GM12865 (cell line): ENCODE data around the gene RAB38.

Source experiments
- DNase-seq: peaks from one replicate; pipeline ENCODE4 v3.0.0; 2010; ENCODE audit warnings: low read depth
- H3K4me3 ChIP-seq: 2 replicates; pipeline ENCODE4 v1.5.1; 2011; ENCODE audit warnings: mild to moderate bottlenecking, low read depth, low read length, control low read depth
- CTCF ChIP-seq: IDR thresholded peaks from 2 replicates; pipeline ENCODE4 v1.5.1; 2011; ENCODE audit warnings: low read length, control low read depth, low read depth, inconsistent platforms; ENCODE audit not compliant: insufficient read depth; ENCODE audit errors: missing control alignments

The RAB38 gene

GRCh38 chr11:88158081-88158480 lies 17.2 kb downstream of the RAB38 start:
- DNase-seq = no peak
- TF ChIP-seq CTCF = no peak
- no peak overlapping the region for H3K4me3 ChIP-seq

- TF ChIP-seq CTCF = no peak
- no peak for DNase-seq
- no peak overlapping the region for H3K4me3 ChIP-seq
These were observed 17.9 kb downstream of the RAB38 start for GRCh38 chr11:88157370-88157769.

- DNase-seq = no peak
- H3K4me3 ChIP-seq = no peak overlapping the region
- TF ChIP-seq CTCF = no peak
These were observed 22.9 kb downstream of the RAB38 start for GRCh38 chr11:88152381-88152780.

GRCh38 chr11:88151709-88152265 lies 23.5 kb downstream of the RAB38 start:
- H3K4me3 ChIP-seq = no peak overlapping the region
- no peak for TF ChIP-seq CTCF
- DNase-seq = no peak

GRCh38 chr11:88146106-88146505 lies 29.1 kb downstream of the RAB38 start:
- DNase-seq = no peak
- no peak overlapping the region for H3K4me3 ChIP-seq
- no peak for TF ChIP-seq CTCF

- no peak for DNase-seq
- TF ChIP-seq CTCF = no peak
- no peak overlapping the region for H3K4me3 ChIP-seq
These were observed 35.4 kb downstream of the RAB38 start for GRCh38 chr11:88139865-88140264.

- peak; percentile 36 for DNase-seq
- H3K4me3 ChIP-seq = no peak overlapping the region
- no peak for TF ChIP-seq CTCF
These were observed 43.3 kb downstream of the RAB38 start for GRCh38 chr11:88131764-88132470.
